Measurements from ENCODE around the gene HSD17B12.
"Not testable (repeated sequence)": the region's sequence is repeated elsewhere in the genome, so short reads cannot be mapped to it uniquely, and the experiment has no call there.

HSD17B12 gene

DNA sequence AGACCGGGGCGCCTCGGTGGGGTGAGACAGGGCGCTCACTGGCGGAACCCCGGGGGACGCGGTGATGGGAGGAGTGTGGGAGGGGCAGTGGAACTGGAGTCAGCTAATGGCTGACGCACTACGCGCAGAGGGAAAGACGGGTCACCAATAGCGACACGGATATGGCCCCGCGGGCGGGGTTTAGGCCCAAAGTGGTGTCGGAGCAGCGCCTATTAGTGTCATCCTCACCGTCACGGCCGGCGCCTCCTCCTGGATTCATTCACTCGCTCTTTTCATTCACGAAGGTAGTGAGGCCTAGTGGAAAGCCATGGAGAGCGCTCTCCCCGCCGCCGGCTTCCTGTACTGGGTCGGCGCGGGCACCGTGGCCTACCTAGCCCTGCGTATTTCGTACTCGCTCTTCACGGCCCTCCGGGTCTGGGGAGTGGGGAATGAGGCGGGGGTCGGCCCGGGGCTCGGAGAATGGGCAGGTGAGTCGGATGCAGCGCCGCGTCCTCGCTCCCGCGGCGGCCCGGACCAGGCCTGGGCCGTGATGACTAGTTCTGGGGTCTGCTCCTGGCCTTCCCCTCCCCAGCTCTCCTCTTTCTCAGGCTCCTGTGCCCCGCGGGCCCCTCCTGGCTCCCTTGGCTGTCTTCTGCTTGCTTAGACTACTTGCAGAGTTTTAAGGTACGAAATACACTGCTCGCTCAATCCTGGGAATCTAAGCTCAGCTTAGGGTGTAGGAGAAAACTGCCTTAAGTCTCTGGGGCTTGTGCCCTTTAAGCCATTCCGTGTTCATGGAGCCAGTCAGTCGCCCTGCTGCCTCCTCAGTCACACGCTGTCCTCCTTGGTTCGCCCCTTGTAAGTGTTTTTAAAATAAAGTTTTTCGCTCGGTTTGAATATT is at the start of gene HSD17B12:
Gene HSD17B12, plus strand, starts transcription at position 218 of the 880 bp plus-strand sequence. Its CDS starts 90 bp downstream, at position 308.
- in situ Hi-C loops (cut with MboI; ENCODE audit: low sequenced_read_pairs) = no loop called here

DNA sequence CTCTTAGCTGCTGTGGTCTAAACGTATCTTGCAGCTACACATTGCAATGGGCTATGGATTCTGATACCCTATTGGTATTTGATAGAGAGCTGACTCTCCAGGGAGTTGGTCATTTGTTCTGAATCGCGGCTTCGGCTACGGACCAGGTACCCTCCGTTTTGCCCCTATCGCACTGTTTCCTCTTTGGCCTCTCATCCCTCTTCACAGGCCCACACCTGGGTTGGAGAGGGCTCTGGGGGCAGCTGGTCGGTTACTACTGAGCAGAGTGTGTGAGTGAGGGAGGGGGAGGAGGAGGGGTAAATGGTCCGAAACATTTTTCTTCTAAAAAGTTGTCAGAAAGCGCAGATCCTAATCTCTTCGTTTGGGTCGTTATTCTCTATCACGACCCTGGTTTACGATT is 48.8 kb upstream of the HSD17B12 start:
- in situ Hi-C loops (cut with MboI; ENCODE audit: low sequenced_read_pairs) = no loop called here

DNA sequence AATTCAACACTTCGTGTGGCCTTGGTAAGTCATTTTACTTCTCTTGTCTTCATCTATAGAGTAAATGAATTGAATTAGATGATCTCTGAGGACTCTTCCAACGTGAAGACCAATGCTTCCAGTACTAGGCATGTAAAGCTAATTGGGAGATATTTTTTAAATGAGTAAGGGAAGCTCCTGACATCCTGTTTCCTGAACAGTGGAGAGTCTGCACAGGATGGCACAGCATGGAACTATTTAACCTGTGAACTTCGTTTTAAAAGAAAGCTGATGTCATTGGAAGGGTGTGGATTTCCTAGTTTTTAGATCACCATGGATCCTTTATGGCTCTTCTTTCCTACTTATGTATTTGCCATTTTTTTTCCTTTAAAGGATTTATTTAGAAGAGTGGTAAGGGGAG is 48.4 kb upstream of the HSD17B12 start:
- in situ Hi-C loops (cut with MboI; ENCODE audit: low sequenced_read_pairs) = no loop called here

DNA sequence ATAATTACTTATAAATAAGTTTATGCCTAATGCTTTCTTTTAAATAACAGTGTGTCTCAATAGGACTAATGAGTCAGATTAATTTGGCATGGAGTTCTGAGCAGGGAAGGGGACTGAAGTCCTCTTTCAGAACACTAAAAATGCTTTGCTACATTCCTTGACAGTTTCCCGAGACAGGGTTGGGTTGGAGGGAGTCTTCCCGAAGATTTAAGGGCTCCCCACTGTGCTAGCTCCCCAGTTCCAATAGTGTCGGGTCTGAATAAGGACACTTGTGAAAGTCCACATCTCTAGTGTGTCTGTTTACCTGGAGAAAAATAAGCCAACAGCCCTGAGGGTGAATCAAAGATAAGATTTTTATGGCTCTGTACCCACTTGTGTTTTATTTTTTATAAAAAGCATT is 41.8 kb upstream of the HSD17B12 start:
- in situ Hi-C loops (cut with MboI; ENCODE audit: low sequenced_read_pairs) = no loop called here

DNA sequence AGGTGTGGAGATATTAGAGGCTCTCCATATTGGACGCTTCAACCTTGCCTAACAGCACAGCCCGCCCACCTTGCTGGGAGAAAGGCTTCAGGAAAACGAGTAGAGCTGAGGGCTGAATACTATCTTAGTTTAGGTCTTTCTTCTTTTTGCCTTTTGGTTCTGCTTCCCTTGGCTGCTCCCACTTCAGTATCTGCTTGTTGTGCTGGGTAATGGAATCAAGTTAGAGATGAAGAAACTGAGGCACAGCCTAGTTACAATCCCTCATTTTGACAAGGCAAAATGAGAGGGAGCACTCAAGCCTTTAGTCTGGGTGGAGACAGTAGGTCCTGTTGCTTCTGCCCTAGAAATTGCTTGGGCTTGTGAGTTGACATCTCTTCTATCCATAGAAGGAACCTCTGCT is 41.3 kb upstream of the HSD17B12 start:
- in situ Hi-C loops (cut with MboI; ENCODE audit: low sequenced_read_pairs) = no loop called here

DNA sequence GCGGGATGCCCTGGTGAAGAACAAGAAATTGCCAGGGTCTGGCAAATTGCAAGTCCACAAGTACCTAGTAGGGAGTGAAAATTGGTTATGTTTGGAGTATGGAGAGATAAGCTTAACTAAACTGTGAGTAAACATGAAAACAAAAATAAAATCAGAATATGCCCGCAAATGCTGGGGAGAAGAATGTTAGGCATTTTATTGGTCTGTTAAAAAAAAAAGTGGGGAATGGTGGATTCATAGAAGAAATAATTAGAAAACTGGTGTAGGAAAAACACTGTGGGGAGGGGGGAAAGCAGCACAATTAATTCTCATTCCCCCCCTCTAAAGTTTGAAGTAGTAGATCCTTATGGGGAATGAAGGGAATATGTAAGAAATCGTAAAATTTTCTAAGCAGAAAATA is 40.6 kb upstream of the HSD17B12 start:
- in situ Hi-C loops (cut with MboI; ENCODE audit: low sequenced_read_pairs) = no loop called here

DNA sequence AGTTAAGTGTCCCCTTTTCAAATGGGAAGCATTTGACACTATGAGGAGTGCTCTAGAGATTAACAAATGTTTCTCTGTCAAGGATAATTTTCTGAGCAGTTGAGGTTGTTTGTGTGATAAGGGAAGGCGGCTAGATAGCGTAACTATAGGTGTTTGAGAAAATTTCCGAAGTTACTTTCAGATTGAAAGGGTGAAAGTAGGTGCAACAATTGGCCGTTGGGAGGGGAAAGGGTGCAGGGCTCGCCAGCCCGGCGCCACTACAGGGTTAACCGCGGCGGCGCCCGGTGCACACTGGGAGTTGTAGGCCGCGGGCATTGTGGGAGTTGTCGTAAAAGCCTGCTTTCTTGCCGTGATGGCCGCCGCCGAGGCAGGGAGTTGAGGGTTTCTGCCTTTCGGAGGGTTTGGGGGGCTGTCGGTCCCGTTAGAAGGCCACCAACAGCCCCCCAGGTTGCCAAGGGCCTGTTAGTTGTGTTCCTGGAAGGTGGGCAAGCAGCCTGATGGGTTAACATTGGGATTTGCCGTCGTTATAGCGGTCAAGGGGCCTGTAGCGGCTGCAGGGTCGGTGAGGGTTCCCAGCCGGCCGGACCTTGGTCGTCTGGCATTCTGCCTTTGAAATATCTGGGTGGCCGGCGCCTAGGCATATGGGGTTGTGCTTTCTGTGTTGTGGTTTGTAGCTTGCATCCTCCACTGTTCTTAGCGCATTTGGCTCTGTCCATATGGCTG is 36.5 kb upstream of the HSD17B12 start:
- in situ Hi-C loops (cut with MboI; ENCODE audit: low sequenced_read_pairs) = no loop called here

DNA sequence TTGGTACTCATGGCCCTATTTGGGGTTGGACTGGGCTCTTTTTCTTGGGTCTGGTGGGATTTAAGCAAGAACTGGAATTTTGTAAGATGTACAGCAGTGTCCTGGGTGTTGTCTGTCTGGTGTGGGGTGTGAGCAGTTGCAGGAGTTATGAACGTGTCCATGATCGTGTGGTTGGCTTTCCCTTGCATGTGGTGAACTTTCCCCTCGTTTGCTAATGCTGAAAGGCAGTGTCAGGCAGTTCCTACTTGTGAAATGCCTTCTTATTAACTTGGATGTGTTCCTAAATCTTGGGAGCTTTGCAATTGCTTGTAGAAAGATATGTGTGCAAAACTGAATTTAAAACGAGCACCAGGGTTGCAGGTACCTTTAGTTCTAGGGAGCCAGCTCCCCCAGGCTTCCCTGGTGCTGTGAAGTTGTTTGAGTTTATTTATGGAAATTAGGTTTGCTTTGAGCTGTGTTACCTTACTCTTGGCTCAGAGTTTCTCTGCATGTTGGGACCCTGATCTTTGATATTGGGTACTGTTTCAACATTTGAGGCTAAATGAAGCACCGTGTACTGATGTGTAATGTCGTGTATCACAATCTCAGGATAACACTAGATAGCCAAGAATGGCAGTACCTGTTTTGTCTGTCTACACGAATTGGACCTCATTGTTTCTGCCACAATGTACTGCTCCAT is 35.8 kb upstream of the HSD17B12 start:
- in situ Hi-C loops (cut with MboI; ENCODE audit: low sequenced_read_pairs) = no loop called here

DNA sequence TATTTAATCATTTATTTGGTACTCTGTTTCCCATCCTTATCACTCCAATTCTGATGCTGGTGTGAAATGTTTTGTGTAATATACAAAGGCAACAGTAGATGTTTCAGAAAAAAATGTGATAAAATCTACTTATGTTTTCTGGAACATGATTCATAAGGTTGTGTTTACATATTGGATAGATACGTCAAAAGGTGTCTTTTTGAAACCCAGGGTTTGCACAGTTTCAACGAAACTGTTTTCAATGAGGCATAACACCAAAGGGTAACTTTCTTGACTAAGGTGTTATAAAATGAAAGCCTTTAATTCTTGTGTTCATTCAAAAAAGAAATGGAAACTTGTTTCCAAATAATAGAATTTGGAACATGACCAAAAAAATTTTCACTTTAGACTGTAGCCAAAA is 33.8 kb upstream of the HSD17B12 start:
- in situ Hi-C loops (cut with MboI; ENCODE audit: low sequenced_read_pairs) = no loop called here

DNA sequence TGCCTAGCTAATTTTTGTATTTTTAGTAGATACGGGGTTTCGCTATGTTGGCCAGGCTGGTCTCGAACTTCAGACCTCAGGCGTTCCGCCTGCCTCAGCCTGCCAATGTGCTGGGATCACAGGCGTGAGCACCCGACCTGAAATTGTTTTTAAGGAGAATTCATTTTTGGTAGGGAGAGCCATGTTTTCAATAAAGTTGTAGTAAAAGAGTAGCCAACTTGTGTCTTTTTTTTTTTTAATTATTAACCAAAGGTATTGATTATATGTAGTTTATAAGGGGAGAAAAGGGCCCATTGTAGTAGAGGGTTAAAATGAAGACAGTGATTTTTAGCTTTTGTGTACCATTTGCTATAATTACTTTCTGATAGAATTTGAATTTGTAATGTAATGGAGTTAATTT is 31.6 kb upstream of the HSD17B12 start:
- in situ Hi-C loops (cut with MboI; ENCODE audit: low sequenced_read_pairs) = no loop called here

DNA sequence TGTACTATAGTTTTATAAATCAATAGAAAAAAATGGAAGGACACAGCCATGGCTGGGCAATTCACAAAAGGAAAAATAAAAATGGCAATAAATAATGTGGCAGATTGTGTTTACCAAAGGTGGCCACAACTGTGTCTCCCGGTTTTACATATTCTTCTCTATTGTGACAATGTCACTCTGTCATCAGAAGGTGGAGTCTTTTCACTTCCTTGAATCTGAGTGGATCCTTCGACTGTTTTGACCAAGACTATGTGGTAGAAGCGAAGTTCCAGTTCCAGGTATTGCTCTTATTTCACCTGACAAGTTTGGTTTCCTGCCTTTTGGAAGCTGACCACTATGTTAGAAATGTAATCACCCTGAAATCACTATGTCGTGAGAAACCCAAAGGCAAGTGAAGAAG is 31.0 kb upstream of the HSD17B12 start:
- in situ Hi-C loops (cut with MboI; ENCODE audit: low sequenced_read_pairs) = no loop called here

DNA sequence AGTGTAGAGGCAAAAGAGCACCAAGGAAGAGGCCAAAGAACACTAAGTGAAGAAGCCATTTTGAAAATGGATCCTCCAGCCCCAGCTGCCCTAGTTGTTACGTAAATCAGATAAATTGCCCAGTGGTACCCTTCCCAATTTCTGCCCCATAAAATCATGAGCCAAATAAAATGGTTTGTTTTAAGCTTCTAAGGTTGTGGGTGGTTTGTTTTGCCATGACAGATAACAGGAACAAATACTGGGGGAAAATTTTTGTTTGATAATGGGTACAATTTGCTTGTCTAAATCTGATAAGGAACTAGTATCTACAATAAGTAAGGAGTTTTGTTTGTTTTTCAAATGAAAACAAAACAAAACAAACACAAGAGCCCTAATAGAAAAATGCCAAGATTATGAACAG is 30.6 kb upstream of the HSD17B12 start:
- in situ Hi-C loops (cut with MboI; ENCODE audit: low sequenced_read_pairs) = no loop called here

DNA sequence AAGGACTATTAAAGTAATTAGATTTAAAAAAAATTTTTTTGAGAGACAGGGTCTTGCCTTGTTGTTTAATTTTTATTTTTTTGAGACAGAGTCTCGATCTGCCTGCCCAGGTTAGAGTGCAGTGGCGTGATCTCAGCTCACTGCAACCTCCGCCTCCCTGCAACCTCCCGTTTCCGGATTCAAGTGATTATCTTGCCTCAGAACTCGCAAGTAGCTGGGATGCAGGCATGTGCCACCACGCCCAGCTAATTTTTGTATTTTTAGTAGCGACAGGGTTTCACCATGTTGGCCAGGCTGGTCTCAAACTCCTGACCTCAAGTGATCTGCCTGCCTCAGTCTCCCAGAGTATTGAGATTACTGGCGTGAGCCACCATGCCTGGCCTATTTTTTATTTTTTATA is 17.5 kb upstream of the HSD17B12 start:
- in situ Hi-C loops (cut with MboI; ENCODE audit: low sequenced_read_pairs) = not testable (repeated sequence)

DNA sequence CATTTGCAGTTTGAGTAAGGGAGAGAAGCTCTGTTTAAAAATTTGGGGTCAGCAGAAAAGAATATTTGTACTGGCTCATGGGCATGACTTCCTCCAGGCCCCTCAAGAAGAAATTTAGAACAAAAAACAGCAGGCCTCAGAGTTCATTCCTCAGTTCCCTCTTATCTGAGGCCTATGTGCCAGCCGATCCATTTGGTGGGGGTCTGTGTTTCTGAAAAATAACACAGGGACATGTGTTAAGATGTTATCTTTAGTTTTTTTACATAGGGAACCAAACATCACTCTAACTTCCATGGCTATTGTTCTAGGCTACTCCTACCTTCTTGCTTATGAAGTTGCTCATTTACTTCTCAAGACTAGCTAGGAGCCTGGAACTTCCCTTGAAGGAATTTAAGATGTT is 16.2 kb upstream of the HSD17B12 start:
- in situ Hi-C loops (cut with MboI; ENCODE audit: low sequenced_read_pairs) = no loop called here

DNA sequence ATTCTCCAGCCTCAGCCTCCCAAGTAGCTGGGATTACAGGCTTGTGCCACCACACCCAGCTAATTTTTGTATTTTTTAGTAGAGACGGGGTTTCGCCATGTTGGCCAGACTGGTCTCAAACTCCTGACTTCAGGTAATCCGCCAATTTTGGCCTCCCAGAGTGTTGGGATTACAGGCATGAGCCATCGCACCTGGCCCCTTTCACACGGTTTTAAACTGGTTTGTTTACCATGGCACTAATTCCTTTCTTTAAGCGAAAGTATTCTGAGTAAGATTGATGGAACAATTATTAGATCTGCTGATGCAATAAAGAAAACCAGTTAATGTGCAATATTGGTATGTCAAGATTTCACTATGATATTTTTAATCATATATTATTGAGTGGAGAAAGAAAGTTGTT is 9.3 kb upstream of the HSD17B12 start:
- in situ Hi-C loops (cut with MboI; ENCODE audit: low sequenced_read_pairs) = not testable (repeated sequence)

DNA sequence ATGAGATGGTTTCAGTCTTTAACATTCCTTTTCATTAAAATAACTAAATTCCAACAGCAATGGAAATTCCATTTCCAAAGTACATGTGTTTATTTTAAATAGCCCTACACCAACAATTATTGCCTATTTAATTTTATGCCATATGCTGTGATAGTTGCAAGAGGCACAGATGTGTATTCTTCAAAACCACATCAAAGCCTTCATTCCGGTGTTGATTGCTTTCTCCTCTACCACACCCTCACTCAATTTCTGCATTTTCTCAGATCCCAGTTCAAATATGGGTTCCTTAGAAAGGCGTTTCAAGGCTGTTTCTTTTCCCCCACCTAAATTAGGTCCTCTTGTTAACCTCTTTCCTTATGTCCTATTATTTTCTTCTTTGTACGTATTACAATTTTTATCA is 6.0 kb upstream of the HSD17B12 start:
- in situ Hi-C loops (cut with MboI; ENCODE audit: low sequenced_read_pairs) = no loop called here

DNA sequence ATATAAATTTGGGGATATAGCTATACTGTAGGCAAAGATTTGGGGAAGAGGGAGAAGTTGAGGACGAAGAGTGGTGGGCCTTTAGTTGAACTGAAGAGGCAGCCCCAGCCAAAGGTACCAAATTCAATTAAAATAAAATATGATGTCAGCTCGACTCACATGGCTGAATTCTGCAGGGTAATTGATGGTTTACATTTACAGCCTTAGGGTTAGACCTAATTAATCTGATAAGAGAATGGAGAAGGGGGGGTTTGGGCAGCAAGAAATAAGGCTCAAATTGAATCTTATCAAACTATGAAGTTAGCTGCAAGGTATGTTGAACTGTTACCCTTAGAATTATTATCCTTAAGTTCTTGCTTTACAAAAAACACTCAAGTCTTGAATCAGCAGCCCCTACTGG is 3.6 kb upstream of the HSD17B12 start:
- in situ Hi-C loops (cut with MboI; ENCODE audit: low sequenced_read_pairs) = no loop called here

DNA sequence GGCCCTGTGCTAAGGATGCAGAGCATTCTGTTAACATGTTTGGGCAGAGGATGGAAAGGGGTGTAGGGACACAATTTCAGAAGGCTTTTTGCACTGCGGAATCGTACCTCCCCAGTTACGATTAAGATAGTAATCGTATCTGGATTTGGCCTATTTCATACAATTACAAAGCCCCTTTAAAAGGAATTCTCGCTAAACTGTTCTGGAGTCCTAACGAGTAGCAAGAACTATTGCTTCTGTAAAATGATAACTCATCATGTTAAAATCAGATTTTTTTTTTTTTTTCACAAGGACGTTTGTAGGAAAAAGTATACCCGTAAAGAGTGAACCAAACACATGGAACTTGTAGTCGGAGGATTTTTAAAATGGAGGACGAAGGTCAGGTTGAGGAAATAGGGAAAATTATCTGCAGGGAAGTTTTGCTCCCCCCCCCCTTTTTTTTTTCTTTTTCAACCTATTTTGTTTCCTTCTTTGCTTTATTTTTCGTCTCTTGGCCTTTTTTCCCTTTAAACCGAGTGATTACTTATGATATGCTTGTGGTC is 934 bp downstream of the HSD17B12 start:
- in situ Hi-C loops (cut with MboI; ENCODE audit: low sequenced_read_pairs) = no loop called here

DNA sequence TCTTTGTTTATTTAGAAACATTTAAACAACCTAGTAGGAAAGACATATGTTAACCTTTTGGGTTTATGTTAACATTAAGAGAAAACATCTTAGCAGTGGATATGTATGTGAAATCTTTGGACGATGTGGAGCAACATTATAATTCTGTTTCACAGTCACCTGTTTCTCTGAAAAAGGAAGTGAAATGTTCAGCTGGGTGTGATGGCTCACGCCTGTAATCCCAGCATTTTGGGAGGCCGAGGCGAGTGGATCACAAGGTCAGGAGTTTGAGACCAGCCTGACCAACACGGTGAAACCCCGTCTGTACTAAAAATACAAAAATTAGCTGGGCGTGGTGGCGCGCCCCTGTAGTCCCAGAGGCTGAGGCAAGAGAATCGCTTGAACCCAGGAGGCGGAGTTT is 1.5 kb downstream of the HSD17B12 start:
- in situ Hi-C loops (cut with MboI; ENCODE audit: low sequenced_read_pairs) = not testable (repeated sequence)

DNA sequence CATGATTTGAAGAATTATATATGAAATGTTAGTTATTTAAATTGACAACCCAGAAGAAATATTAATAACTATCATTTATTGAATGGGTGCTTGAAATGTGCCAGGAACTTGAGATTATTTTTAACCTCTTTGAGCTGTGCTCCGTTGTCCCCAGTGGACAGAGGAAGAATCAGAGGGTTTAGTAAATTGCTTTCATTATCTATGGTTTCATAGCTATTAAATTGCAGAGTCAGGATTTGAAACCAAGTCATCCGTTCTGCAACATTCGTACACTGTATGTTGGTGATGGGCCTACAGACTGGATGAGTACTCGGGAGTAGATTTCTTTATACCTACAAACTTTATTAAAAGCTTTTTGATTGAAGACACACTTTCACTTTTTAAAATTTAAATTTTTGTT is 4.9 kb downstream of the HSD17B12 start:
- in situ Hi-C loops (cut with MboI; ENCODE audit: low sequenced_read_pairs) = no loop called here

DNA sequence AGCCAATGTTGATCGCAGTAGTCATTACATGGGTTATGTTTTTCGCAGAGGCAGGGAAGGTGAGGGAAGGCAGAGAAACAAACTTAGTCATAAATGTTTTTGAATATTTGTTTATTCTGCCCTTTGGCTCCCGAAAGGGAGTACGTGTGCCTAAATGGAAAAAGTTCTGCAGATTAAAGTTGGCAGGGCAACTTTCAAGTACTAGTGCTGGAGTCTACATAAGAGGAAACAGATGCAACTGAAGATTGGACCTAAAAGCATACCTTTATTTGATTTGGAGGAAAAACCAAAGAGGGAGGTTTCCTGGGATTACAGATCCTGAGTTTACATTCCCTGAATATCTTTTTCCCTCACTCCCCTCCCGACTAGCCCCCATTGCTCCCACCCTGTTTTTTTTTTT is 5.7 kb downstream of the HSD17B12 start:
- in situ Hi-C loops (cut with MboI; ENCODE audit: low sequenced_read_pairs) = no loop called here

Data from HL-60/S4 treated with phorbol 12-myristate 13-acetate at 8.2 ng/mL for 4 days and 3 days (cell line).